Suppressor macrophage treated with lipopolysaccharide for 1 hour (primary cell): ENCODE results near the gene SNX11.
A peak's percentile ranks its signal among the peaks of the same experiment; 100 is the strongest.

Experiments
- DNase-seq, 3 donors: peaks; one replicate each; pipeline ENCODE4 v3.0.0-alpha.2; 2020 to 2022

SNX11 gene

DNA sequence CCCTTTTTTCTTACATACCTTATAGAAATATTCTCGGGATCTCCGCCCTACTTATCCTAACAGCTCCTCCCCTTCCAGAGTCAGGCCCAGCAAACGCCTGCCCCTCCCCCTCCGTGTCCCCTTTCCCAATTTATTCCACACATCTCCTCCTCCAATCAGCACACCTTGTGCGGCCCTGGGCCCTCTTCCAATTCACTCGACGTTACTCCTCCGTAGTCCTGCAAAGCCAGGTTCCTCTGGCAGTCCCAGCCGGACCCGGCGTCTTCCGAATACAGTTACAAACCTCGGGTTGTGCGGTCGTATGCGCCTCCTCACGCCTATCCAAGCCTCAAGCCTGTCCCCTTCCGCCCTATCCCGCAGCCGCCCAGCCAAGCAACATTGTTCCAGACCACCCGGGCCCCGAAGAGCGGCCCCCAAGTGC lies 7.0 kb upstream of the SNX11 start:
- DNase-seq: peak; percentile 23 to 34 (median 31)

GRCh38 chr17:48101012-48101720 lies 6.4 kb upstream of the SNX11 start, which contains the start of gene CBX1:
TSS of gene CBX1 (minus strand) at chr17:48101478. CDS start at chr17:48077004, 24,474 bp downstream.
- peak; percentile 94 to 96 (median 95) for DNase-seq

- peak; percentile 23 to 37 (median 26) for DNase-seq
Measured at GRCh38 chr17:48102043-48102750, 5.4 kb upstream of the SNX11 start.

GRCh38 chr17:48102798-48103715 lies 4.5 kb upstream of the SNX11 start:
- DNase-seq: peak; percentile 49 to 72 (median 68)

DNA sequence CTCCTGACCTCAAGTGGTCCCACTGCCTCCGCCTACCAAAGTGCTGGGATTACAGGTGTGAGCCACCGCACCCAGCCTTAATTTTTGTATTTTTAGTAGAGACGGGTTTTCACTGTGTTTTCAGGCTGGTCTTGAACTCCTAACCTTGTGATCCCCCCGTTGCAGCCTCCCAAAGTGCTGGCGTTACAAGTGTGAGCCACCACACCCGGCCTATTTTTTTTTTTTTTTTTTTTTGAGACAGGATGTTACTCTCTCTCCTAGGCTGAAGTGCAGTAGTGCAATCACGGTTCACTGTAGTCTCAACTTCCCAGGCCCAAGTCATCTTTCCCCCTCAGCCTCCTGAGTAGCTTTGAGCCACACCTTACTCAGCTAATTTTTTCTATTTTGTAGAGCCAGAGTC lies 3.1 kb upstream of the SNX11 start:
- DNase-seq: no peak

- DNase-seq: no peak
Measured at GRCh38 chr17:48106802-48107136, 797 bp upstream of the SNX11 start.

DNA sequence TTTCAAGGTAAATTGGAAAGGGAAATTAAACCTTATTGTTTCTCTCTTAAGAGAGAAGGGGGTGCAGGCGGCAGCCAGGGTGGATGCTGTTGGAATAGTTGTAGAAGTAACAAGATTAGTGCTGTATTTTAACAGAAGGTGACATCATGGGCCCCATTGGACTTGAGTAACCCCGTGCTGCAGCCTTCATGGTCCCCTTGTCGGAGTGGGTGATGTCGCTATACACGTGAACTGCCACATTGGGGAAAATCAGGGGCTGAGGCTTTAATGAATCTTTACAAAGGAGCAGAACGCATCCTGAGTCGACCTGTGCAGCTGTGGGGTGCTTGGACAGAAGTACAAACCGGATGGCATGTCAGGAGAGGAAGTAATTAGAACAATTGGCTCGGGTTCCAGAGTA lies 3.2 kb downstream of the SNX11 start:
- DNase-seq: peak; percentile 40 to 56 (median 48)

- DNase-seq: no peak
Measured at GRCh38 chr17:48111937-48112241, 4.3 kb downstream of the SNX11 start.

- peak; percentile 76 to 89 (median 85) for DNase-seq
Measured at GRCh38 chr17:48113201-48113676, 5.7 kb downstream of the SNX11 start.

DNA sequence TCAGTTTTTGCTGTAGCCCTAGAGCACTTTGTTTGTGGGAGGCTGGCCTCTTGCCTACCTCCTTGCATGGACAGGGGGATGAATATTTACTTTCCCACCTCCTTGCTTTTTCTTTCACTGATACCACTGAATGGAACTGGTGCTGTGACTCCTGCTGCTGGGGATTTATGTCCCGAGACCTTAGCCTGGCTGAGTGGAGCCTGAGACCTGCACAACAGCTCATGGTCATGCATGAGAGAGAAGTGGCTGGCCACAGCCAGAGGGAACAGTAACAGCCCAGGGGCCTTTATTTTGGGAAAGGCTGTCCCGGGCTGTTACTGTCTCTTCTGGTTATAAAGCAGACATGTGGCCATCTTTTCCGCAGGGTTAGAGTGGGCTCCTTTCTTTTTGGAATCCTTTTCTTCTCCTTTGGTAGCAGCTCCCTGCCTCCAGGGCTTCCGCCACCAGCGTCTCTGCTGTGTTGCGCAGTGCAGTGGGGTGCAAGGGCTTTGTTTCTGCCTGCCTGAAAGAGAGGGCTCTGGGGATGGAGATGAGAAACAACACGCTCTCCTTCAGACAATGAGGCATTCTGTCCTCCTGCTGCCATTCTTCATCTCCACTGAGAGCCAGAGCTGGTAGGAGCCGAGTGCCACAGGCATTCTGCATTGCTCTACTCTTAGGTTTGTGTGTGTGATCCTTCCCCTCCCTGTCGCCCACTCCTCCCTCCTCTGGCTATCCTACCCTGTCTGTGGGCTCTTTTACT lies 14.5 kb downstream of the SNX11 start:
- no peak for DNase-seq

DNA sequence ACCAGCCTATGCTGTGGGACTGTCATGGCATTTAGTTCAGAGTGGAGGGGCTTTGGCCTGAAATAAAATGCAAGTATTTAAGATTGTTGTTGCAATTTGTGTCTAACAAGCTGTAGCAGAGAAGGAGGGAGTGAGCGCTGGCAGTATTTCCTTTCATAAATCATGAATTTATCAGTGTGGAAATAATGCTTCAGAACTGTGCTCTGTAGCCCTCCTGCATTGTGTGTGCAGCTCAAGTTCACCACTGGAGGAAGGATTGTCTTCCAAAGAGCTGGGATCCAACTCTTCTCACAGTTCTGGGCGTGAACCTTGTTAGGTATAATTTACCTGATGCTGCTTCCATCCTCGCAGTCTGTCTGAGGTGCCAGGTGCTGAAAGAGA lies 15.1 kb downstream of the SNX11 start:
- no peak for DNase-seq

GRCh38 chr17:48123111-48123510 lies 15.5 kb downstream of the SNX11 start:
- DNase-seq: no peak

DNA sequence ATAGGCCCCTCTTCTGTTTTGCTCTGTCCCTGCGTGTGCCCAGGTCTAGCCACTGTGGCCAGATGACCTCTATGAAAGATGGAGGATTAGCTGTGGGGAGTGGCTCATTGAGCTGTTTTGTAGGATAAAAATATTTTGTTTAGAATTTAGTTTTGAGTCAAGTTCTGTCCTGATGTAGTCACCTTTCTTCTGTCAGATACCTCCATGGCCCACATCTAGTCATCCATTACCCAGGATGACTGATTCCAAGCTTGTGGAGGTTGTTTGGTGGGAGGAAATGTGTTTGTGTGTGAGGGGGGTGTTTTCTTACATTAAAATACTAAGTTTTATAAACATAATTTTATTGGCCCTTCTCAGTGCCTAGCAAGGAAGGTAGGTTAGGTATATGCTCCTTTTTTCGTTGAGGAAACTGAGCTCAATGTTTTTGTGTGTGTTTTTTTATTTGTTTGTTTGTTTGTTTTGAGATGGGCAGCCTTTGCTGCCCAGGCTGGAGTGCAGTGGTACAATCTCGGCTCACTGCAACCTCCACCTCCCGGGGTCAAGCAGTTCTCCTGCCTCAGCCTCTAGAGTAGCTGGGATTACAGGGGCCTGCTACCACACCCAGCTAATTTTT lies 16.3 kb downstream of the SNX11 start:
- DNase-seq: no peak

DNA sequence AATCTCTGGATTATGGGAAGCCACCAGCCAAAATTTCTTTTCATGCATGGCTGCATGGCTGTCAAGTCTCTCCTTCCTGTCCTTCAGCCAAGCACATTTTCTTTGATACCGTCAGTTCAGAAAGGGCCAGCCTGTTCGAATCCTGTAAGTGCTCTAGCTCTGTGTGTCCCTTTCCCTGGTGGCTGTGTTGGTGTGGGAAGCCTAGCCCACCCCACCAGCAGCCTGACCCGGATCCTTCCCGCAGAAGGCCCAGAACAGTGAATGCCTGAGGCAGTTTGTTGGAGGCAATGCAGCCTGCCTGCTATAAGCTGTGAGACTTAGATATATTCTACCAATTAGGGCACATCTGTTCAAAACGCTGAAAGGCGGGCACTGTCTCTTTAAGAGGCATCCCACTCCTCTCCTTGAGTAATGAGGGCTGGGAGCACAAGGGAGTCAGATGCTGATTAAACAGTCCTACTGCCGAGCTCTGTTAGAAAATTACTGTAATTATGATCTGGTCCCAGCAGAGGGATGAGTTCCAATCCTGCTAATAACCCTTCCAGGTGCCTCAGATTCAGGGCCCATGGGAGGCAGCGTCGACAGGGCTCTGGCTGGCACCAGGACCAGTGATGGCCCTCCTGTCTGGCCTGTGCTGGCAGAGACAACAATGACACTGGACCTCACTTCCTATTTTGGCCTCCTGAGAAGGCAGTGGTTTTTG lies 18.4 kb downstream of the SNX11 start:
- DNase-seq: no peak

- DNase-seq: no peak
Measured at GRCh38 chr17:48126532-48126850, 18.9 kb downstream of the SNX11 start.

- no peak for DNase-seq
Measured at GRCh38 chr17:48127371-48128051, 19.9 kb downstream of the SNX11 start.

DNA sequence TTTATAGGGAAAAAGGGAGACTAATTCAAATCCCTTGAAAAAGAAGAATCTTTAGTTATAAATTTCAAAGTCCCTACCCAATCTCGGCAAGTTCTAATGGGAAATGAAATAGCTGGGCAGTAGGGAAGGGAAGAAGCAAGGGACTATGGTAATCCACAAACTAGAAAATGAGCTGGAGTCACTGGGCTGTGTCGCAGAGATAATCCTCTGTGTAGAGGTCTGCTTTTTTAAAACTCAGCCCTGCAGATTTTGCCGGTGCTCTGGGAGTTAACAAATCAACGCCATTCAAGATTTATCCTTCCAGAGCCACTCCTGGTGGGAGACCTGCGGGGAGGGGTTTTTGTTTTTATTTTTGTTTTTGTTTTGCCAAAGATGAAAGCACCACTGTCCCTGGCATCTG lies 20.8 kb downstream of the SNX11 start:
- no peak for DNase-seq

DNA sequence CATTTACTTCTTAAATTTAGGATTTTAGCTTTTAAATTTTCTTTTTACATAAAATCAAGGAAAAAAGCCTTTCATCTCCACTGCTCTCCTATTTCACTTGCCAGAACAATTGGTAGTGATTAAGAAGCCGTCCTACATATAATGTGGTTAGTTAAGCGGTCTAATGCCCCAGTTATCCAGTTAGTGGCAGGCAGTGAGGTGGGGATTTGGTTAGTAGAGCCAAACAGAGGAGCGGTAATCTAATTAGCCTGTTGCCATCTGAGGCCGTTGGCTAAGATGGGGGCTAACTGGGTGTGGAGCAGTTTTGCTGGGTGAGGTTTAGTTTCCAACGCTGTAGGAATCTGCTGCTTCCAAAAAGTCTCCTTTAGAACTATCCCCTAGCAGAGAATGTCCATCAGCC lies 22.4 kb downstream of the SNX11 start:
- DNase-seq: no peak

DNA sequence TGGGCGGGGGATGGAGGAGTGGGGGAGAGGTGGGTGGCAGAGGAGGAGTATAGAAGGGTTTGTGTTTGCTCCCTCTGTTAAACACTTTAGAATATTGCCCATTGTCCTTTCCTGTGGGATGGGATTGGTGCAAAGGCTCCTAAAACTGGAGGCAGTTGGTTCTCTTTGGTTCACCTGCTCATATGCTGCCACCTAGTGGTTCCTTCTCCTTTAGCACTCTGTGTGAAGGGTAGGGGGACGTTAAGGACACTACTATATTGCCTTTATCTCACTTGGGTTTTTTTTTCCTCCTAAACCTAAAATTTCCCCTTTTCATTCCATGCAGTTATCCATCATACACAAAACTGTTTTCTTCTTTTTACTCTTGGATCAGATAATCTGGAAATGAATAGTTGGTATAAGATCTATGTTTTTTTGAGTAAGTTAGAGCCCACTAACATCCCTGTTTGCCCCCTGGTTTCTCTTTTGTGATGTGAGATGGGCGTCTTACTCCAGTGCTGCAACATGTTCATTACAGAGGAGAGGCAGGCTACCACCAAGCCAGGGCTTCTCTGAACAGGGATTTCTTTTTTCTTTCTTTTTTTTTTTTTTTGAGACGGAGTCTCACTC lies 23.8 kb downstream of the SNX11 start:
- DNase-seq: peak; percentile 76 to 82 (median 81)

GRCh38 chr17:48132385-48132784 lies 24.8 kb downstream of the SNX11 start:
- DNase-seq: peak; percentile 29 to 61 (median 54)
